A549 (cell line): ENCODE data around the gene GAL3ST2. TPM values are rescaled to one million over a fixed set of nuclear protein-coding genes. Genes with fewer than 3 reads are reported as not detected.
"Not testable (repeated sequence)": the region's sequence is repeated elsewhere in the genome, so short reads cannot be mapped to it uniquely, and the experiment has no call there.

Source experiments
- ATAC-seq, 2 experiments: fragments of 200-7000 bp in 1 of 2; fragments of >200 bp in 1 of 2; cut with Nextera tagmentation in 1 of 2; cut with Tn5 transposase in 1 of 2; 3 replicates each; pipeline versions ENCODE4 v1.8.0 to v1.9.1; 2018 to 2020; ENCODE audit warnings: mild to moderate bottlenecking in 1 of 2, moderate library complexity in 1 of 2
- CTCF ChIA-PET: fragments of 300-600 bp; sonication (Branson Sonifier 250); formaldehyde crosslinking; extraction: SDS; loops from one replicate; lab custom pipeline; 2021; ENCODE audit warnings: antibody characterized with exemption, inconsistent platforms; lab: Yijun Ruan, JAX
- POLR2A ChIA-PET: fragments of 350-600 bp; formaldehyde crosslinking; extraction: SDS; loops from one replicate; lab custom pipeline; 2021; ENCODE audit warnings: antibody characterized with exemption, inconsistent platforms; lab: Yijun Ruan, JAX
- DNase-seq, 2 experiments: peaks; one replicate each; pipeline versions ENCODE4 v3.0.0 to v3.0.0-alpha.2; 2011 to 2016; ENCODE audit warnings: low read depth in 1 of 2, low spot score in 1 of 2
- FAIRE-seq: peaks from 2 replicates; lab custom pipeline; 2011; peaks lifted over from hg19 to GRCh38; lab: Jason Lieb, UNC
- H3K27ac ChIP-seq, 2 experiments: fragments of >200 bp; sonication (Bioruptor Twin); formaldehyde crosslinking; 3 replicates each; pipeline ENCODE4 v1.5.1; 2016 to 2017
- H3K4me1 ChIP-seq: fragments of >200 bp; sonication (Bioruptor Twin); formaldehyde crosslinking; 3 replicates; pipeline ENCODE4 v1.6.1; 2016
- H3K4me2 ChIP-seq: fragments of >200 bp; sonication (Bioruptor Twin); formaldehyde crosslinking; 3 replicates; pipeline ENCODE4 v1.6.1; 2016
- H3K4me3 ChIP-seq: fragments of >200 bp; sonication (Bioruptor Twin); formaldehyde crosslinking; 3 replicates; pipeline ENCODE4 v1.5.1; 2016
- H3K9me3 ChIP-seq: fragments of >200 bp; sonication (Bioruptor Twin); formaldehyde crosslinking; 3 replicates; pipeline ENCODE4 v1.6.1; 2016
- CBX8 ChIP-seq: fragments of 200-600 bp; sonication (generic); IDR thresholded peaks from 2 replicates; pipeline ENCODE4 v1.6.1; 2016
- CEBPB ChIP-seq, 2 experiments: fragments of >200 bp in 1 of 2; sonication (Bioruptor Twin) in 1 of 2; formaldehyde crosslinking in 1 of 2; IDR thresholded peaks; 2 replicates each; pipeline ENCODE4 v1.6.1; 2012 to 2016
- CHD4 ChIP-seq: fragments of 200-600 bp; sonication (generic); IDR thresholded peaks from 2 replicates; pipeline ENCODE4 v1.6.1; 2016; ENCODE audit warnings: antibody characterized with exemption, mild to moderate bottlenecking, borderline replicate concordance
- EHMT2 ChIP-seq: fragments of 200-600 bp; sonication (generic); IDR thresholded peaks from 2 replicates; pipeline ENCODE4 v1.6.1; 2016; ENCODE audit warnings: antibody characterized with exemption, low read depth, mild to moderate bottlenecking, moderate library complexity
- EP300 ChIP-seq, 2 experiments: fragments of >200 bp; sonication (Bioruptor Twin); formaldehyde crosslinking; IDR thresholded peaks; 2 replicates in 1 of 2; 3 replicates in 1 of 2; pipeline ENCODE4 v1.6.1; 2016 to 2017
- HDAC2 ChIP-seq: fragments of 200-600 bp; sonication (generic); IDR thresholded peaks from 2 replicates; pipeline ENCODE4 v1.6.1; 2016
- HEYL ChIP-seq: fragments of 250-450 bp; sonication (Bioruptor Pico); IDR thresholded peaks from 2 replicates; pipeline ENCODE4 v1.8.0; 2021; ENCODE audit warnings: mild to moderate bottlenecking, moderate library complexity
- KDM1A ChIP-seq: fragments of 200-600 bp; sonication (generic); IDR thresholded peaks from 2 replicates; pipeline ENCODE4 v1.6.1; 2016; ENCODE audit warnings: low read depth, mild to moderate bottlenecking
- KDM5A ChIP-seq: fragments of 200-600 bp; sonication (generic); IDR thresholded peaks from 2 replicates; pipeline ENCODE4 v1.6.1; 2016; ENCODE audit warnings: antibody characterized with exemption, mild to moderate bottlenecking
- MAFK ChIP-seq: fragments of 450-650 bp; IDR thresholded peaks from 2 replicates; pipeline ENCODE4 v1.6.1; 2014; ENCODE audit not compliant: partially characterized antibody
- NFE2L2 ChIP-seq: fragments of 150-350 bp; conservative IDR thresholded peaks from 2 replicates; pipeline ENCODE4 v1.6.1; 2014; ENCODE audit warnings: low read length
- POLR2A ChIP-seq: IDR thresholded peaks from 2 replicates; pipeline ENCODE4 v1.6.1; 2012; ENCODE audit warnings: mild to moderate bottlenecking, low read length
- RAD21 ChIP-seq, 2 experiments: fragments of >200 bp in 1 of 2; sonication (Bioruptor Twin) in 1 of 2; formaldehyde crosslinking in 1 of 2; IDR thresholded peaks in 1 of 2; conservative IDR thresholded peaks in 1 of 2; 2 replicates in 1 of 2; 3 replicates in 1 of 2; pipeline ENCODE4 v1.6.1; 2012 to 2018; ENCODE audit warnings: inconsistent platforms in 1 of 2
- RCOR1 ChIP-seq: fragments of 150-350 bp; IDR thresholded peaks from 2 replicates; pipeline ENCODE4 v1.6.1; 2014; ENCODE audit warnings: antibody characterized with exemption, low read length, low read depth
- TFCP2L1 ChIP-seq: fragments of 250-450 bp; sonication (Bioruptor Pico); IDR thresholded peaks from 2 replicates; pipeline ENCODE4 v1.5.0; 2021; ENCODE audit warnings: mild to moderate bottlenecking
- WGBS: methylation state at CpG from one replicate; pipeline ENCODE4 v1.1.6; 2017; ENCODE audit errors: missing lambda C conversion rate; 5-methylcytosine and 5-hydroxymethylcytosine counted together
- polyA plus RNA-seq, 4 experiments: library from polyadenylated mRNA; depleted of rRNA in 3 of 4; stranded (reverse); fragments of >200 nt; fragmentation: RNase III in 1 of 4; extraction: RNeasy Plus Mini Kit Qiagen cat#74134 plus additional on column Dnase treatment in 1 of 4; gene quantifications; 2 replicates in 3 of 4; 3 replicates in 1 of 4; pipeline ENCODE4 v1.2.3, GENCODE V29; 2011 to 2017
- TF ChIP-seq, protein P1 (sequence below): fragments of 150-350 bp; IDR thresholded peaks from 2 replicates; pipeline ENCODE4 v1.6.1; 2014; ENCODE audit warnings: low read depth, mild to moderate bottlenecking, low read length
- TF ChIP-seq, protein P2 (sequence below): fragments of >200 bp; sonication (Bioruptor Twin); formaldehyde crosslinking; IDR thresholded peaks from 2 replicates; pipeline ENCODE4 v1.6.1; 2016
- TF ChIP-seq, protein P3 (sequence below): fragments of 250-450 bp; sonication (Bioruptor Pico); IDR thresholded peaks from 2 replicates; pipeline ENCODE4 v1.5.0; 2020; ENCODE audit warnings: low read depth, mild to moderate bottlenecking, moderate library complexity

GAL3ST2 gene
- polyA plus RNA-seq, 2 of the 4 experiments (the other 2 are of a cell fraction) = 0.61 TPM; not detected in 1

DNA sequence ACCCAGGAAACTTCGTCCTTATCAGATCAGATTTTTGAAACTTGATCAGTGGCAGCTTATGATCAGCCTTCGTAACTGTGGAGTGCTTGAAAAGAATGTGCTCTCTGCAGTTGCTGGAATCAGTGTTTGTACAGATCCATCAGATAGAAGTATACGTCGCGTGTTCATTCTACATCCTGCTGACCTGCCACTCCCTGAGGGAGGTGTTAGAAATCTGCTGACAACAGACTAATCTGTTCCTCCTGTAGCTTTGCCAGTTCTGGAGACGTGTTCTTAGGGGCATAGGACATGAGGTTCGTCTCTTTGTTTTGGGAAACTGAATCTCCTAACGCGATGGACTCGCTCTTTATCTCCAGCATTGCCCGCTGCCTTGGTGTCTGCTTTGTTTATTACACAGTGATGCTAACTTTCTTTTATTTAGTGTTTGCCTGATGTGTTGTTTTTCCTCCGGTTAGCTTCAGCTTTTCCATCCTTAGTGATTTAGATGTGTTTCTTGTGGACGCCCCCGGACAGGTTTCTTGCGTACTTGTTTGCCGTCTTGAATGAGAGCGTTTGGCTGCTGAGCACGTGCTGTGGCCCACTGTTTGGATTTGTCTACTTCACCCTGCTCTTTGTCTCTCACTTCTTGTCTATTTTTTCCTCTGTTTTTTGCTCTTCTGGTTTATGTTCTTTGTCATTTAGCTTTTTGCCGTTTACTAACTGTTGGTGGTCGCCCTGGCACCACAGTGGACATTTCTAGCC lies 17.4 kb upstream of the GAL3ST2 start:
- peak; percentile 65 for TF ChIP-seq MAFK
- TF ChIP-seq CBX8 = no peak
- Histone ChIP-seq H3K27ac (no peak overlapping the region), H3K4me1 (no peaks in the 10 kb centered on the region), H3K9me3 (no peaks in the 10 kb centered on the region), H3K4me3 (no peak overlapping the region), H3K4me2 (no peak overlapping the region)
- CTCF ChIA-PET = no interaction called here
- 92% methylated on average over 20 of the region's 20 CpGs for WGBS
- no peak for ATAC-seq
- FAIRE-seq = no peak
- POLR2A ChIA-PET = interaction anchor here (1.0 kb wide), 1 partner anchor 25 kb away, joined by 4 read pairs; the partner anchor contains the start of gene D2HGDH
- DNase-seq = no peak

DNA sequence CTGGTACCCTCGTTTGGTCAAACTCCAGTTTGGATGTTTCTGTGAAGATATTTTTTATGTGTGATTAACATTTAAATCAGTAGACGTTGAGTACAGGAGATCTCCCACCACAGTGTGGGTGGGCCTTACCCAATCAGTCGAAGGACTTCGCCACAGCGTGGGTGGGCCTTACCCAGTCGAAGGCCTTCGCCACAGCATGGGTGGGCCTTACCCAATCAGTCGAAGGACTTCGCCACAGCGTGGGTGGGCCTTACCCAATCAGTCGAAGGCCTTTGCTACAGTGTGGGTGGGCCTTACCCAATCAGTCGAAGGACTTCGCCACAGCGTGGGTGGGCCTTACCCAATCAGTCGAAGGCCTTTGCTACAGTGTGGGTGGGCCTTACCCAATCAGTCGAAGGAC lies 16.7 kb upstream of the GAL3ST2 start:
- H3K27ac ChIP-seq, H3K4me1 ChIP-seq, DNase-seq, FAIRE-seq, H3K9me3 ChIP-seq, H3K4me3 ChIP-seq, POLR2A ChIA-PET, CTCF ChIA-PET, ATAC-seq, H3K4me2 ChIP-seq: not testable (repeated sequence)
- WGBS = 100% methylated on average over 4 of the region's 16 CpGs

DNA sequence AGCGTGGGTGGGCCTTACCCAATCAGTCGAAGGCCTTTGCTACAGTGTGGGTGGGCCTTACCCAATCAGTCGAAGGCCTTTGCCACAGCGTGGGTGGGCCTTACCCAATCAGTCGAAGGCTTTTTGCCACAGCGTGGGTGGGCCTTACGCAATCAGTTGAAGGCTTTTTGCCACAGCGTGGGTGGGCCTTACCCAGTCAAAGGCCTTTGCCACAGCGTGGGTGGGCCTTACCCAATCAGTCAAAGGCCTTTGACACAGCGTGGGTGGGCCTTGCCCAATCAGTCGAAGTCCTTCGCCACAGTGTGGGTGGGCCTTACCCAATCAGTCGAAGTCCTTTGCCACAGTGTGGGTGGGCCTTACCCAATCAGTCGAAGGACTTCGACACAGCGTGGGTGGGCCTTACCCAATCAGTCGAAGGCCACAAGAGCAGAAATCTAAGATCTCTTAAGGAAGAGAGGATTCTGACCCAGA lies 16.3 kb upstream of the GAL3ST2 start:
- no peak for FAIRE-seq

DNA sequence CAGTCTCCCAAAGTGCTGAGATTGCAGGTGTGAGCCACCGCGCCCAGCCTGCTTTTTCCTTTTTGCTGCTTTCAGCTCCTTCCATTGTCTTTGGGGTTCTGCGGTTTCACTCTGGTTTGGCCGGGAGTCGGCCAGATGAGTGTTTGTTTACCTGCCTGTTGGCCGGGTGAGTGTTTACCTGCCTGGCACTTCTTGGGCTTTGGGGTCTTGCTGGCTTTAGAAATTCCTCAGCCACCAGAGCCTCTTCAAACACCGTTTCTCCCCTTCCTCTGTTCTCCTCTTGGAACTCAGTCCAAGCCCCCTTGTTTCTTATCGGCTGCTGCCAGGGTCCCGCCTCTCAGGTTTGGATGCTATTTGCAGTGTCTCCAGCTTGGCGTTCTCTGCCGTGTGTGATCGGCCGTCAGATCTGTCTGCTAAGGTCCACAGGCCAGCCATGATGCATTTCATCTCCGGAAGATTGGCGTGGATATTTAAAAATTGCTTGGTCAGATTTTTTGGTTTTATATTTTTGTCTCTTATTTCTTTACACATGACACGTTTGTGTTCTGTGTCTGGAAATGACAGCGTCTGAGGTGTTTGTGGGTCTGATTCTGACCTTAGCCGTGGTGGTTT lies 14.2 kb upstream of the GAL3ST2 start:
- ChIA-PET CTCF (interaction anchor here (0.8 kb wide), 1 partner anchor 116 kb away, joined by 3 read pairs; no protein-coding TSS in a partner anchor), POLR2A (no interaction called here)
- ATAC-seq (no peak), FAIRE-seq (no peak), DNase-seq (no peak)
- no peaks in the 10 kb centered on the region for H3K9me3 ChIP-seq
- no peak overlapping the region for H3K4me3 ChIP-seq
- no peak for TF ChIP-seq POLR2A
- WGBS = 83% methylated on average over 18 of the region's 18 CpGs
- H3K27ac ChIP-seq = no peak overlapping the region
- no peak overlapping the region for H3K4me2 ChIP-seq
- no peaks in the 10 kb centered on the region for H3K4me1 ChIP-seq

More for the DNA sequence above, 16.3 kb upstream of the GAL3ST2 start:
- no peaks in the 10 kb centered on the region for H3K9me3 ChIP-seq
- ChIA-PET POLR2A (no interaction called here), CTCF (no interaction called here)
- no peak overlapping the region for H3K4me2 ChIP-seq
- H3K27ac ChIP-seq = no peak overlapping the region
- ATAC-seq (no peak), DNase-seq (no peak)
- no peak for TF ChIP-seq RAD21 (conservative IDR thresholded peaks at IDR 0.05 in 1 of 2, IDR thresholded peaks at IDR 0.05 in 1 of 2)
- no peak for TF ChIP-seq POLR2A
- no peak for TF ChIP-seq TFCP2L1 (CRISPR knock-in tag)
- no peak for TF ChIP-seq KDM5A
- TF ChIP-seq KDM1A = peak; percentile 93
- TF ChIP-seq EHMT2 = no peak
- TF ChIP-seq CEBPB (IDR thresholded peaks at IDR 0.05) = peak in 1 of 2 experiments; percentile 50; a peak in 2 of 4 replicates
- TF ChIP-seq, protein P1, sequence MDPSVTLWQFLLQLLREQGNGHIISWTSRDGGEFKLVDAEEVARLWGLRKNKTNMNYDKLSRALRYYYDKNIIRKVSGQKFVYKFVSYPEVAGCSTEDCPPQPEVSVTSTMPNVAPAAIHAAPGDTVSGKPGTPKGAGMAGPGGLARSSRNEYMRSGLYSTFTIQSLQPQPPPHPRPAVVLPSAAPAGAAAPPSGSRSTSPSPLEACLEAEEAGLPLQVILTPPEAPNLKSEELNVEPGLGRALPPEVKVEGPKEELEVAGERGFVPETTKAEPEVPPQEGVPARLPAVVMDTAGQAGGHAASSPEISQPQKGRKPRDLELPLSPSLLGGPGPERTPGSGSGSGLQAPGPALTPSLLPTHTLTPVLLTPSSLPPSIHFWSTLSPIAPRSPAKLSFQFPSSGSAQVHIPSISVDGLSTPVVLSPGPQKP = no peak
- TF ChIP-seq, protein P2, sequence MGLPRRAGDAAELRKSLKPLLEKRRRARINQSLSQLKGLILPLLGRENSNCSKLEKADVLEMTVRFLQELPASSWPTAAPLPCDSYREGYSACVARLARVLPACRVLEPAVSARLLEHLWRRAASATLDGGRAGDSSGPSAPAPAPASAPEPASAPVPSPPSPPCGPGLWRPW = no peak
- TF ChIP-seq, protein P3, sequence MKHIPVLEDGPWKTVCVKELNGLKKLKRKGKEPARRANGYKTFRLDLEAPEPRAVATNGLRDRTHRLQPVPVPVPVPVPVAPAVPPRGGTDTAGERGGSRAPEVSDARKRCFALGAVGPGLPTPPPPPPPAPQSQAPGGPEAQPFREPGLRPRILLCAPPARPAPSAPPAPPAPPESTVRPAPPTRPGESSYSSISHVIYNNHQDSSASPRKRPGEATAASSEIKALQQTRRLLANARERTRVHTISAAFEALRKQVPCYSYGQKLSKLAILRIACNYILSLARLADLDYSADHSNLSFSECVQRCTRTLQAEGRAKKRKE (CRISPR knock-in tag) = no peak
- no peak for TF ChIP-seq NFE2L2
- peak; percentile 87; the same call in 1 of the 2 replicates for TF ChIP-seq HDAC2
- TF ChIP-seq CHD4 = peak; percentile 95
- no peak for TF ChIP-seq RCOR1
- no peak for TF ChIP-seq EP300 (IDR thresholded peaks at IDR 0.05)
- TF ChIP-seq HEYL = no peak
- H3K4me1 ChIP-seq = no peaks in the 10 kb centered on the region
- WGBS = 95% methylated on average over 11 of the region's 17 CpGs
- no peak overlapping the region for H3K4me3 ChIP-seq
